Kidney (tissue), 14 donors: ENCODE results near the gene SLC26A8. TPM values are rescaled to one million over a fixed set of nuclear protein-coding genes. Genes with fewer than 3 reads are reported as not detected.
"Not testable (repeated sequence)": the region's sequence is repeated elsewhere in the genome, so short reads cannot be mapped to it uniquely, and the experiment has no call there.

Experiments
- DNase-seq, 5 donors: peaks; one replicate each; pipeline ENCODE4 v3.0.0-alpha.2; 2013 to 2020
- FAIRE-seq: peaks from 2 replicates; lab custom pipeline; 2012; peaks lifted over from hg19 to GRCh38; lab: Jason Lieb, UNC
- H3K27ac ChIP-seq, 2 donors: one replicate each; pipeline ENCODE4 v1.7.0; 2013; ENCODE audit warnings: low read depth in 2 of 2, low read length in 2 of 2, inconsistent platforms in 1 of 2
- H3K27me3 ChIP-seq: one replicate; pipeline ENCODE4 v1.7.1; 2013; ENCODE audit warnings: low read length, inconsistent platforms; ENCODE audit not compliant: control insufficient read depth, insufficient read depth
- H3K36me3 ChIP-seq, 3 donors: one replicate each; pipeline versions ENCODE4 v1.7.0 to v1.7.1; 2013; ENCODE audit warnings: low read length in 3 of 3, control low read depth in 1 of 3, inconsistent platforms in 1 of 3; ENCODE audit not compliant: insufficient read depth in 3 of 3, control insufficient read depth in 2 of 3
- H3K4me1 ChIP-seq, 3 donors: one replicate each; pipeline versions ENCODE4 v1.7.0 to v1.7.1; 2013; ENCODE audit warnings: low read length in 3 of 3, inconsistent platforms in 1 of 3, low read depth in 1 of 3; ENCODE audit not compliant: control insufficient read depth in 2 of 3, insufficient read depth in 2 of 3
- H3K4me3 ChIP-seq, 3 donors: one replicate each; pipeline versions ENCODE4 v1.7.0 to v1.8.1; 2013; ENCODE audit warnings: low read length in 3 of 3, control low read depth in 1 of 3, inconsistent platforms in 1 of 3
- H3K9ac ChIP-seq, 3 donors: one replicate each; pipeline versions ENCODE4 v1.7.0 to v1.7.1; 2013; ENCODE audit warnings: low read length in 3 of 3, control low read depth in 1 of 3, inconsistent platforms in 1 of 3
- H3K9me3 ChIP-seq, 3 donors: one replicate each; pipeline versions ENCODE4 v1.7.0 to v1.7.1; 2013; ENCODE audit warnings: low read length in 3 of 3, control low read depth in 1 of 3, inconsistent platforms in 1 of 3; ENCODE audit not compliant: control insufficient read depth in 2 of 3, insufficient read depth in 1 of 3
- CTCF ChIP-seq: IDR thresholded peaks from 3 replicates; pipeline ENCODE4 v1.5.1; 2012; ENCODE audit warnings: mild to moderate bottlenecking, moderate library complexity, borderline replicate concordance; ENCODE audit not compliant: insufficient read depth; ENCODE audit errors: extremely low read depth
- intact Hi-C: fragments of 100-400 bp; cut with DNase I; formaldehyde crosslinking; loops from one replicate; pipeline ENCODE4 v1.11.1; 2022
- polyA plus RNA-seq: library from polyadenylated mRNA; stranded (reverse); fragments of 350-450 nt; fragmentation: Illumina TruSeq; extraction: RNeasy Lipid Tissue Mini Kit (QIAGEN cat#74804); gene quantifications from one replicate; pipeline ENCODE4 v1.2.3, GENCODE V29; 2014; ENCODE audit warnings: low read depth, low replicate concordance; ENCODE audit not compliant: insufficient read depth
- total RNA-seq: library from RNA; stranded (reverse); fragmentation: NEBNext Ultra II Directional; extraction: Animal tissue kit (Norgen Biotek cat#: 25700); gene quantifications from one replicate; pipeline ENCODE4 v1.2.1, GENCODE V29; 2021
- donor health status: control.
- donor health status: control.
- donor health status: control.
- donor health status: control.
- donor health status: control.
- donor health status: DM: yes; HTN: yes; CAD: no.
- donor health status: Normal renal cell carcinoma (clear cell type).

Gene SLC26A8
- total and polyA plus RNA-seq, 2 donors from 2014 or later, result 0.22 TPM; not detected in 1

DNA sequence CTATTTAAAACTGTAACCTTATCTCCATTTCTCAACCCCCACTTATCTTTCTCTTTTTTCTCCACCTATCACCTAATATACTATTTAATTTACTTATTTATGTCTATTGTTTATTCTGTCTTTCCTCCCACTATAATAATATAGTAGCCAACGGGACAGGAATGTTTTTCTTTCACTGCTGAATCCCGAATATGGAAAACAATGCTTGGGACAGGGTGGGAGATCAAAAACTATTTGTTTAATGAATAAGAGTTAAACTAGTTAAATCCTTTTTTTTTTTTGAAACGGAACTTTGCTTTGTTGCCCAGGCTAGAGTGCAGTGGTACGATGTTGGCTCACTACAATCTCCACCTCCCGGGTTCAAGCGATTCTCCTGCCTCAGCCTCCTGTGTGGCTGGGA, 109.9 kb downstream of the SLC26A8 start:
- FAIRE-seq, result no peak
- H3K4me1 ChIP-seq, result peaks cover 0 to 2% (median 0%) of the 10 kb centered on the region in 3 donors

DNA sequence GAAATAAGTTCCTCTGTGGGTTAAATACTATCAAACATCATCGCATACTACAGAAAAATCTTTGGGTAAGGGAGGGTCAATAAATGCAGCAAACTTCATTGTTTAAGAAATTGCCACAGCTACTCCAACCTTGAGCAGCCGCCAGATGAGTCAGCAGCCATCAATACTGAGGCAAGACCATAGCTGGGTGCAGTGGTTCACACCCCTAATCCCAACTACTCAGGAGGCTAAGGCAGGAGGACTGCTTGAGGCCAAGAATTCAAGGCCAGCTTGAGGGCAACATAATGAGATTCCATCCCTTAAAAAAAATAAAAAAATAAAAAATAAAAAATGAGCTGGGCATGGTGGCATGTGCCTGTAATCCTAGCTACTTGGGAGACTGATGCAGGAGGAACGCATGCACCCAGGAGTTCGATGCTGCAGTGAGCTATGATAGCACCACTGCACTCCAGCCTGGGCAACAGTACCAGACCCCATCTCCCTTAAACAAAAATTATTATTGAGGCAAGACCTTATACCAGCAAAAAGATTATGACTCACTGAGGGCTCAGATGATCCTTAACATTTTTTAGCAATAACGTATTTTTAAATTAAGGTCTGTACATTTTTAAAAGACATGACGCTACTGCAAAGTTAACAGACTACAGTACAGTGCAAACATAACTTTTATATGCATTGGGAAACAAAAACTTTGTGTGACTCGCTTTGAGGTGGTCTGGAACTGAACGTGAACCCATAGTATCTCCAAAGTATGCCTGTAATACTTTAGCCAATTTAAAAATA, 112.4 kb downstream of the SLC26A8 start:
- no peak overlapping the region for H3K9ac ChIP-seq
- DNase-seq (no peak), FAIRE-seq (no peak)
- H3K4me3 ChIP-seq, result no peak overlapping the region
- peaks cover 0 to 7% (median 0%) of the 10 kb centered on the region in 3 donors for H3K9me3 ChIP-seq
- no peak overlapping the region for H3K27ac ChIP-seq
- no peak for TF ChIP-seq CTCF
- H3K27me3 ChIP-seq, result no peaks in the 10 kb centered on the region
- H3K36me3 ChIP-seq, result peaks cover 0 to 10% (median 0%) of the 10 kb centered on the region in 3 donors
- no peaks in the 10 kb centered on the region for H3K4me1 ChIP-seq
- intact Hi-C loops, result no loop called here

More for the DNA sequence above, 109.9 kb downstream of the SLC26A8 start:
- no peak for TF ChIP-seq CTCF
- Histone ChIP-seq H3K27ac (no peak overlapping the region), H3K9me3 (no peaks in the 10 kb centered on the region), H3K27me3 (no peaks in the 10 kb centered on the region), H3K36me3 (peaks cover 0 to 12% (median 0%) of the 10 kb centered on the region in 3 donors), H3K9ac (no peak overlapping the region), H3K4me3 (no peak overlapping the region)
- intact Hi-C loops, result no loop called here
- no peak for DNase-seq

DNA sequence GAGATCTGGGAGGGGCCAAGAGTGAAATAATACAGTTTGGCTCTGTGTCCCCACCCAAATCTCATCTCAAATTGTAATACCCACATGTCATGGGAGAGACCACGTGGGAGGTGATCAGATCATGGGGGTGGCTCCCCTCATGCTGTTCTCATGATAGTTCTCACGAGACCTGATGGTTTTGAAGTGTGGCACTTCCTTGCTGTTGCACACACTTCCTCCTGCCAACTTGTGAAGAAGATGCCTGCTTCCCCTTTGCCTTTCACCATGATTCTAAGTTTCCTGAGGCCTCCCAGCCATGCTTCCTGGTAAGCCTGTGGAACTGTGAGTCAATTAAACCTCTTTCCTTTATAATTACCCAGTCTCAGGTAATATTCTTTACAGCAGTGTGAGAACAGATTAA, 114.9 kb downstream of the SLC26A8 start:
- intact Hi-C loops, DNase-seq, H3K9ac ChIP-seq, H3K4me3 ChIP-seq, H3K27me3 ChIP-seq, FAIRE-seq, H3K9me3 ChIP-seq, H3K36me3 ChIP-seq, H3K27ac ChIP-seq, H3K4me1 ChIP-seq: not testable (repeated sequence)

DNA sequence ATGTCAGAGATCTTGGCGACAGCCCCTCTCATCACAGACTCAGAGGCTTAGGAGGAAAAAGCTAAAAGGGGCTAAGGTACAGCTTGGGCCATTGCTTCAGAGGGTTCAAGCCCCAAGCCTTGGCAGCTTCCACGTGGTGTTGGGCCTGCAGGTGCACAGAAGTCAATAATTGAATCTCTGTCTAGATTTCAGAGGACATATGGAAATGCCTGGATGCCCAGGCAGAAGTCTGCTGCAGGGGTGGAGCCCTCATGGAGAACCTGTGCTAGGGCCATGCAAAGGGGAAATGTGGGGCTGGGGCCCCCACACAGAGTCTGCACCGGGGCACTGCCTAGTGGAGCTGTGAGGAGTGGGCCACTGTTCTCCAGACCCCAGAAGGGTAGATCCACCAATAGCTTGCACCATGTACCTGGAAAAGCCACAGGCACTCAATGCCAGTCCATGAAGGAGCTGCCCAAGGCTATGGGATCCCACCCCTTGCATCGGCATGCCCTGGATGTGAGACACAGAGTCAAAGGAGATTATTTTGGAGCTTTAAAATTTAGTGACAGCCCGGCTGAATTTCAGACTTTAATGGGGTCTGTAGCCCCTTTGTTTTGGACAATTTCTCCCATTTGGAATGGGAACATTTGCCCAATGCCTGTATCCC, 115.6 kb downstream of the SLC26A8 start:
- intact Hi-C loops, H3K4me3 ChIP-seq, H3K9me3 ChIP-seq, H3K9ac ChIP-seq, FAIRE-seq, H3K36me3 ChIP-seq, H3K4me1 ChIP-seq, H3K27me3 ChIP-seq, DNase-seq, H3K27ac ChIP-seq: not testable (repeated sequence)
